IPS-NIHi7 (cell line): ENCODE results near the gene MAU2.

Source experiments
- DNase-seq: peaks from one replicate; pipeline ENCODE4 v3.0.0; 2012; ENCODE audit warnings: mixed read lengths; ENCODE audit errors: extremely low spot score

MAU2 gene

DNA sequence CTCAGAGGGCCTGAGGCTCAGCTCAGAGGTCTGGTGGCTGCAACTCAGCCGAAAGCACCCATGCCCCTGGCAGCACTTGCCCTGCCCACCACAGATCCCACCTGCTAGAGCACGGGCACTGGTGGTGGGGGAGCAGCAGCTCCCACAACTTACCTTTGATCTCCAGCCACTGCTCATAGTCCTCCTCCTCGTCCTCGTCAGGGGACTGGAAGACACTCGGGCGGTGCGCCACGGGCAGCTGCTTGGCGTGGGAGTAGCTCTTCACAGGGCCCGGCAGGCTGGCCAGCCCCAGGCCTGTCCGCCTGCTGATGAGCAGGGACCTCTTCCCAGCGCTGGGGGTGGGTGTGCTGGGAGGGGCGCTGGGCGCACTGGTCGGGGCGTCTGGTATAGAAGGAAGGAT lies 14.9 kb upstream of the MAU2 start:
- DNase-seq: no peak

DNA sequence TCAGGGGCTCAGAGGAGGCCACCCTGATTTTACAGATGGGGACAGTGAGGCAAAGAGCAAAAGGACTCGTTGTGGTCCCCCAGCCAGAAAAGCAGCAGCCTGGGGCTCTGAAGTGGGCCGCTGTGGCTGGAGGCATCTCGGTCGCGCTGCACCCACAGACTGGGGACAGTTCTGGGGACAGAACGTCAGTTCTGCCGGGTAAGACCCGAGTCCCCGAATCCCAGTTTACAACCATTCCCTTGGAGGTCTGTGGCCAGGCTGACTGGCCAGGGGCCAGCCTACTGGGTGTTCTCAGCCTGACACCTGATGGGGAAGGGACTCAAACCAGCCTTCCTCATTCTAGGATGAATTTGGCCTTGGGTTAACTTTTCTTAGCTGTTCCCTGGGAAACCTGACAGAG lies 14.4 kb upstream of the MAU2 start:
- no peak for DNase-seq

DNA sequence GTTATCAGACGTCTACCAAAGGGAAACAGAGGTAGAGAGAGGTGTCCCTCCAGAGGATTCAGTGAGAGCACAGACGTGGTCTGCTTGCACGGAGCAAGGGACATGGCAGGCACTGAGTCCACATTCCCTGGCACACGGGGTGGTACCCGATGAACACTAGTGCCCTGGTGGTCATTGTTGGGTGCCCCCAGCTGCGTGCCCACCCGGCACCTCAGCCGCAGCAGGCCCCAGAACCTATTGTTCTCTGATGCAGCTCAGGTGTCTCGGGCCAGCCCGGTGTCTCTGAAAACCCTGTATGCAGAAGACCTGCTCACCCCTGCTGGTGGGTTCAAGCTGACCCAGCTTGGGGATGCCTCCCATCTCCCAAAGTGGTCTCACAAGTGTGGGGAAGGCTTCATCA lies 12.3 kb upstream of the MAU2 start:
- no peak for DNase-seq

DNA sequence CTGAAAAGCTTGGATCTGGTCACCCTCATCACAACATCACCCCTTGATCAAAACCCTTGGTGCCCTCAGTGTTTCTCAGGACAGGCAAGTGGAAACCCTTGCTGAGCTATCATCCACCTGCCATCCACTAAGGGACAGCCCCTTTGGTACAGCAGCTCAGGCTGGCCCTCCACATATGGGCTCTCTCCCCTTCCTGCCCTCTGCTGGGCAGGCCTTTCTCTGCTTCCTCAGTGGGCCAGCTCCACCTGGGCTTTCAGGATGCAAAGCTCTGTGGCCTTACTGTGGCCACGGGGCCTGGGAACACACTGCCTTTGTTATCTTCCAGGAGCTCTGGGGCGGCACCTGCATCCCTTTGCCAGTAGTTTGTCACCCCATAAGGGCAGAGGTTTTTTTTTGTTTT lies 5.2 kb upstream of the MAU2 start:
- peak; percentile 22 for DNase-seq

DNA sequence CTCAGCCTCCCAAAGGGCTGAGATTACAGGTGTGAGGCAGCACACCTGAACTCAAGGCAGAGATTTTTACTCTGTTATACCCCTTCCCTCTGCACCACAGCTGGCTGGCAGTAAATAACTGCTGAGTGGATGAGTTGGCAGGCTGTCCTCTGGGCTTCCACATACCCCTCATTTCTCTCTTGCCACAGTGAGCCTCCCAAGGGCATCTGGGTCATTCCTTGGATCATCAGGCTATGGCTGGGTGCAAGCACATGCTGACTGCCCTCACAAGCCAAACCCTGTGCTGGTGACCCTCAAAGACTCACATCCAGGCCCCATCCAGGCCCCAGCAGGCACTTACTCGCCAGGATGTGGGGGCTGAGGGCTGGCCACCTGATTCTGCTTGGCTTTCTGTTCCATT lies 4.5 kb upstream of the MAU2 start:
- peak; percentile 2 for DNase-seq

DNA sequence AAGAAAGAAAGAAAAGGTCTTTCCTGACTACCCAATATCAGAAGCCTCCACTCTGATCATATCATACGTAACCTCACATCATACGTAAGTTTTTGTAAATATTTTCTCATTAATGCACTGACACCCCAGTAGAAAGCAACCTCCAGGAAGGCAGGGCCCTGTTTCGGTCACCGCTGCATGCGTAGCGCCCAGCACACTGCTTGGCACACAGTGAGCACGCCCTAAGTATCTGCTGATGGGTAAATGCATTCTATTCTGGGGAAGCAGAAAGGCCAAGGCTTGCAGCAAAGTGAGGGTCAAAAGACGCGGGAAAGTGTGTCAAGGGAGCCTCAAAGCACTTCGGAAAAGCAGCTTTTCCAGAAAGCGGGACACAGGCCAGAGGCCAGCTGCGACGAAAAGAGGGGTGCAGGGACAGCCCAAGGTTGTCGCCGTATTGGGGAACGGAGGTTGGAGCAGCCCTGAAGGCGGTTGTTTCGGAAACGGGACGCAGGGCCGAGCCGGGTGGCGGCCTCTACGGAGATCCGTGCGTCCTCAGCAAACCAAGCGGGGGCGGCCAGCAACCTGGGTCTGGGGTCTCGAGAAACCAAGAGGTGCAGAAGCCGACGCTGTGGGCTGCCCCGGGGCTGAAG lies 783 bp upstream of the MAU2 start:
- no peak for DNase-seq

DNA sequence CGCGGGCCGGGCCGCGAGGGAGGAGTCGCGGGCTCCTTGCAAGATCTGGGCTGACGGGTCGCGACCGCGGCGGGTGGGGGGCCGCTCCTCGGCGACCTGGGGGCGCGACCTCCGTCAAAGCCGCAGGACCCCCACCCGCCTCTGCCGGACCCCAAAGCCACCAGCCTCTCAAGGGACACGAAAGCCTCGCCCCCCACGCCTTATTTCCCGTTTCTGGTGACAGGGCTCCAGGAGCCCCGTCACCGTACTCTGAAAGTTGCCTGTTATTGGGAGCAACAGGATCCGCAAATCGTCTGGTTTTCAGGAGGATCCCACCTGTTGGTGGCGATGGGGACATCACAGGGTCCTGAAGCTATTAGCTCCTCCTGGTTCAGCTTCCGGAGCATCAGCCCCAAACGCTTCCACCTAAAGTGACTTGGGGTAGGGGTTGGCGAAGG lies 530 bp downstream of the MAU2 start:
- DNase-seq: peak; percentile 72

DNA sequence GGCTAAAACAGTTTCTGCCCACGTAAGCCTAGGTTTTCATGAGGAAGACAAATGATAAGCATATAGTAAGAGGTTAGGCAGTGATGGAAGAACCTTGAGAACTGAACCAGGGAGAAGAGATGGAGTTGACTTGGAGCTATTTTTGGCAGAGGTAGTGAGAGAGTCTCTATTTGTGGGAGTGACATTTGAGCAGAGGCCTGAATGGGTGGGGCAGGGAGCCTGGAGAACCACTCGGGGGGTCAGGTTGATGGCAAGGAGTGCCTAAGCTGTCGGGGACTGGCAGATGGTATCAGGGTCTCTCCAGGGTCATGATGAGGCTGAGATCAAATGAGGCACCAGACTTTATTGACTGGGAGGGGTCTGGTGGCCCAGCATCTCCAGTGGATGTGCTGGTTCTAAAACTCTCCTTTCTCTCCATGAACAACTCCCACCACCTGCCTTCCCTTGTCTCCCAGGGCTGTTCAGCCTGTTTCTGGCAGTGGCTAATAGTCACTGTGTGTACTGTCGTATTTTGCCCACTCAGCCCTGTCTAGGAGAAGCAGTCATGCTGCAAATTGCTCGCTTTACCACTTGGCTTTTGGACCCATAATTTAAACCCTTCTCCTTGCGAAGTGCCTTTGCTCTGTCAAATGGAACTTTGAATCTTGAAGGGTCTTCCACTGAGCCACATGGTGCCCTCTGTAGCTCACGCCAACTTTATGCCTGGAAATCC lies 3.6 kb downstream of the MAU2 start:
- no peak for DNase-seq

DNA sequence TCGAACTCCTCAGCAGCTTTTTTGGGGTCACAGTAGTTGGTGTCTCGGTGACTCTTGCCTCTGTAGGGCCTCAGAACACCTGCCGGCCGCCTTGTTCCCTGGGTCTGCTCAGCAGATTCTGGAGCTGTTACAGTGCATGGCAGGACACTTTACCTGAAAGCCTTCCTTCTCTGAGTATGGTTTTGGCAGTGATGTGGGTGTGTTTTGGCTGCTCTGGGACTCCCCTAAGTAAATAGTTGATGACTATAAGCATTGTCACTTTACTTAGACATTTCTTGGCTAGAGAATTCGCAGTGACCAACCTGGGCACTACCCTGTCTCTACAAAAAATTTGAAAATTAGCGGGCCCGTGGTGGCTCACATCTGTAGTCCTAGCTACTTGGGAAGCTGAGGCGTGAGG lies 7.0 kb downstream of the MAU2 start:
- no peak for DNase-seq

DNA sequence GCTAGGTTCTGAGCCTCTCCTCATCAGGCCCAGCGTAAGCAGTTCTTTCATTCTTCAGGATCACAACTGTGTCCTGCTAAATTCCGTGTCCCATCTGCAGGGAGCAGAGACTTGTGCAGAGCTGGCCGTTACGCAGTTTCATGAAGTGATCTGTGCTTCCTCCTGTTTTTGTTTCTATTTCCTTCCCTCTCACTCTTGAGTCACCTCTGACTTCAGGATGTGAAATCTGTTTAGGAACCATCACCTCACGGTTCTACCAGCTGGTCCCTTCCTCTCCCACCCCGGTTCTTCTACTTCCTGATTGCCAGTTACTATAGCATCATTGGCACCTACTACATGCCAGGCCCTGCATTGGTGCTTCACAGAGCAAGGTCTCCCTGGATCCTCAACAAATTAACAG lies 8.5 kb downstream of the MAU2 start:
- no peak for DNase-seq

DNA sequence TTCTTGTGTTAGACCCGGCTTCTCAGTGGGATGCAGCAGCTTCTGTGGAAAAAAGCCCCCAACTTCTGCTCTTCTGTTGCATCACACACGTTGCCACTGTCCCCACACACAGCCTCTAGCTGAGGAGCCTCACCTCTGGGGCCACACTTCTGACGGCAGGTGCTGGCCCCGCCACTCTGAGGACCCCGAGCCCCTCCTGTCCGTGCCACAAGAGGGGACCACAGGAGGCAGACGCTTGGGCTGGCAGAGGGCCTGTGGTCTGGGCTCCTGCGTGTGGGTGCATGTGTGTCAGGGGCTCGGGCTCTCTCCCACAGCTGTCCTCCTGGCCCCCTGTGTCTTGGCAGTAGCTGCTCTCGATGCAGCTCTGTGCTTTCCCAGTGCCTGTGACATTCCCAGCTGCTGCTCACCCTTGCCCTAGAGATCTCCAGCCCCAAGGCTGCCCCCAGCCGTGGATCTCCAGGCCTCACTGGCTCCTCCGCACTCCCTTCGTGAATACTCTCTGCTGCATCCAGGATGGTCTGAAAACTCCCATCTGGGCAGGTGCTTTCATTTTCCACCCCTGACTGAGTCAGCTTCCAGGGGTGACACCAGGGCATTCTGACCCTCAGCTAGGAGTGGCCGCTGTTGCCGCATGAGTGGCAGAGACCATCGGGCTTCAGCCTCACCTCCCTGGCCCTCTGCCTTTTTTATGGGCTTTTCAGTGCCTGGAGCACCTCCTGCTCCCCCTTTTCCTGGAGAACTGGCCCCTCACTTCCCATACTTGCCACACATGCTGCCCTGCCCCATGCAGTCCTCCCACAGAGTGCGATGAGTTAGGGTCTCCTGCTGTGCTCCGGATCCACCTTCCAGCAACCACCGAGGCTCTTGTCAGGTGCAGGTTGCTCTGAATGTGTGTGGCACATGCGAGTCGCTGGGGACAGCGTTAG lies 13.7 kb downstream of the MAU2 start:
- no peak for DNase-seq

DNA sequence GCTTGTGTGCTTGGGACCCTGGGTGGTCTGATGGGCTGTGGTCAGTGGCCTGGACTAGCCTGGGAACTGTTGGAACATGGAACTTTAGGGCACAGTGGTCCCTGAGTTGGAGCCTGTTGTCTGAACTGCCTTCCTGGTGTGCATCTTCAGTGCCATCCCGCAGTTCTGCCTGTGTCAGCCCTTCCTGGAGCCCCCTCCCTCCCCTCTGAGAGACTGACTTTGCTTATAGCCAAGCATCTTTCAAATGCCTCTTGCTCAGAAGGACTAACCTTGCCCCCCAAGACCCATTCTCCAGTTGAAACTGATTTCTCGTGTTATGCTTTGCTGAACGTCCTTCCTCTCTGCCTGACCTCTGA lies 14.3 kb downstream of the MAU2 start:
- no peak for DNase-seq

DNA sequence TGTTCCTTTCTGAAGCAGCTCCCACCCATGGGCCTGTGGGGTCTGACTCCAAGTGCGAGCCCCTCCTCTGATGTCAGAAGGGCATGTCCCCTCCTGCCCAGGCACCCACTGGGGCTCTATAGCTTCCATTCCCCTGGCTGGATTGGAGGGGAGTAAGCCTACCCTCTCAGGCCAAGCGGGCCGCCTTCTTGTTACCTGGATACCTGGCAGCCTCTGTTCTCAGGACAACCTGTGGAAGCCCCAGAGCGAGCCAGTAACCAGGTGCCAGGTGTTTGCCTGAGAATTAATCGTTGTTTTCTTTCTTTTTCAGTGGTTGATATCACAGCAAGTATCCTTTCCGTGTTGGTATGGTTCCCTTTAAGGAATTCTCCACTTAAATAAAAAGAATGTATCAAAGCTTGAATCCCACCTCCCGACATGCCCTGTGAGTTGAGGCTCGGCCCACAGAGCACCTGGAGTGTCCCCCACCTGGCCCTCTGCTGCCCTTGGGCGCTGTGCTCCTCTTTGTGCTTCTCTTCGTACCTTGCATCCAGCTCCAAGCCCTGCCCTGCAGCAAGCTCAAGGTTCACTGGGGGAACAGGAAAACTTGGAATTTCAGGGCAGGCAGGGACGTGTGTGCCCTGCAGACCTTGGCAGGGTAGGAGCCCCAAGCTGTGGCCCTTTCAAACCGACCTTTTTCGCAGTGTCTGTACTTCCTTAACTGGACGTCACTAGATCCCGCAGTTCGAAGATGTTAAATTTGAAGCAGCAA lies 15.0 kb downstream of the MAU2 start:
- no peak for DNase-seq

DNA sequence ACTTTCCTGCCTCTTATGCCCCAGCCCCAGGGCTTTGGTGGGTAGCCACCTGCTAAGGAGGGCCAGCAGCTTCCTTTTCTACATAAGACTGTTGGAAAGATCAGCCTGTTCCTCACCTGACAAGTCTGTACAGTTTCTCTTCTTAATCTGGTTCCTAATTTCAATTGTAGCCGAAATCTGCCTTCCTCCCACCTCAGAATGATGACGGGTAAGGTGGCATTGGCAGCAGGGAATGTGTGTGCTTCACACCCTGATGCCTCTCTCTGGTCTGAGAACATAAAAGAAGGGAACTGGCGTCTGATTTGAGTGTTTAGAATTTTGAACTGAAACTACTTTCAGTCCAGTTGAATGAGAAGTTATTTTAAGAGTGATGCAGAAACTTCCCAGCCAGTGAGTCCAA lies 16.0 kb downstream of the MAU2 start:
- DNase-seq: no peak

DNA sequence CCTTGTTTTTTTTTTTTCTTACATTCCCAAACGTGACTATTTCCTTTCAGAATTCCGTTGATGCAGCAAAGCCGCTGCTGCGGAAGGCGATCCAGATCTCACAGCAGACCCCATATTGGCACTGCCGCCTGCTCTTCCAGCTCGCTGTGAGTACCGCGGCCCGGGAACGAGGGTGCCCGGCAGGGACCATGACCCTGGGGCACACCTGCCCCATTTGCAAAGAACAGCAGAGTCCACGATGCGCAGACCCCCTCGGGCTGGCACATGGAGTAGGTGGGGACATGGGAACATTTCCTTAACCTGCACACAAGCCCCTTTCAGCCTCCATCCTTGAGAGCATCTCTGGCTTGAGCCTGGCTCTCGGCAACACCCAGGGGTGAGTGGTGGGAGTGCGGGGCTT lies 16.5 kb downstream of the MAU2 start:
- no peak for DNase-seq

DNA sequence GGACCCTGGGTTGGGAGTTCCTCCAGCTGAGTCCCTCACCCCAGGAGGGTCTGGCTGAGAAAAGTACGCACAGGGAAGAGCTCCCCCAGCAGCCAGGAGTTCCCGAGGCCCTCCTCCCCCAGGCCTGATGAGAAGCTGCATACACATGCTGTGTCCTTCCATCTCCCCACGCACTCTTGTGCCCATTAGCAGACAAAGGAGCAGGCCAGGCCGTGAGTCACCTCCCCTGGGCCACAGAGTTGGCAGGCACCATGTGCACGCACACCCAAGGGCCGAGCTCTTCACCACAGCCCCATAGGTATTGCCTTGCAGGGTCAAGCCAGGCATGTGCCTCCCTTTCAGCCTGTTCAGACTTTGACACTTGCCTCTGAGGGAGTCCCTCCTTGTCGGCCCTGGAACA lies 17.5 kb downstream of the MAU2 start:
- DNase-seq: no peak

DNA sequence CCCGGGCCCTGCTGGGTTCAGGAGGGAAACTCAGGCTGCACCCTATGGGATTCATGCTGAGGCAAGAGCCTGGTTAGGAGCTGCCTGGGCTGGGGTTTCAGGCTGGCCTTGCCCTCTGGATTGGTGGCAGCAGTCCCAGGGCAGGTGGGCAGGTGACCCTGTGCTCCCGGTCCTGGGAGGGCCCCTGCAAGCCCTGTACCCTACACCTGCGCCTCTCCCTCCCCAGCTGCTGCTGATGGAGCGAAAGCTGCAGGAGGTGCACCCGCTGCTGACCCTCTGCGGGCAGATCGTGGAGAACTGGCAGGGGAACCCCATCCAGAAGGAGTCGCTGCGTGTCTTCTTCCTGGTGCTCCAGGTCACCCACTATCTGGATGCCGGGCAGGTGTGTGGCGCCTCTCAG lies 20.4 kb downstream of the MAU2 start:
- DNase-seq: no peak

DNA sequence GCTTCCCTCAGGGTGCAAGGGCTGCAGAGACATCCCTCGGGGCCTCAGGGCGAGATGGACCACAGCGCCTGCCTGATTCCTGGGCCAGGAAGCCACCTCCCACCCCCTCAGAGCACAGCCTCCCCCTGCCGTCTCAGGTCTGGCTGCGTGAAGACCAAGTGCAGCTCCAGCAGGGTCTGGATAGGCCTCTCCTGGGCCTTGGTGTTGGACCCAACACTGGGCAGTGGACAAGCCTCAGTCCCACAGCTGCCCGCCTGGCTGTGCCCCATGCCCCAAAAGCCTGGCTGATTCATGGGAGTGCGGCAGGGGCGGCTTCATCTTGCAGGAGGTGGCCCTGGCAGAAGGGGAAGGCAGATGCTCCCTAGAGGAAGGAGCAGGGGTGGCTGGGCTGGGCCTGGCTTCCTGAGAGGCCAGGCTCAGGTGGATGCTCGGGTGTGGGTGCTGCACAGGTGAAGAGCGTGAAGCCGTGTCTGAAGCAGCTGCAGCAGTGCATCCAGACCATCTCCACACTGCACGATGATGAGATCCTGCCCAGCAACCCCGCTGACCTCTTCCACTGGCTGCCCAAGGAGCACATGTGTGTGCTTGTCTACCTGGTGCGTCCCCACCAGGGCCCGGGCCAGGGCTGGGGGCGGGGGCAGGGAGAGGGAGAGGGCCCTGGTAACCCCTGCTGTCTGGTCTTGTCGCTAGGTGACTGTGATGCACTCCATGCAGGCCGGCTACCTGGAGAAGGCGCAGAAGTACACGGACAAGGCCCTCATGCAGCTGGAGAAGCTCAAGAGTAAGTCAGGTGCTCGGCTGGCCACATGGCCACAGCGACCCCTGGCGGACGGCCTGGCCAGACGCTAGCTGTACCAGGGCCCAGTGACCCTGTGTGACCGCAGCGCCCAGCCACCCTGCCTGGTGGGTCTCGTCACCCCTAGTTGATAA lies 21.7 kb downstream of the MAU2 start:
- peak; percentile 98 for DNase-seq

DNA sequence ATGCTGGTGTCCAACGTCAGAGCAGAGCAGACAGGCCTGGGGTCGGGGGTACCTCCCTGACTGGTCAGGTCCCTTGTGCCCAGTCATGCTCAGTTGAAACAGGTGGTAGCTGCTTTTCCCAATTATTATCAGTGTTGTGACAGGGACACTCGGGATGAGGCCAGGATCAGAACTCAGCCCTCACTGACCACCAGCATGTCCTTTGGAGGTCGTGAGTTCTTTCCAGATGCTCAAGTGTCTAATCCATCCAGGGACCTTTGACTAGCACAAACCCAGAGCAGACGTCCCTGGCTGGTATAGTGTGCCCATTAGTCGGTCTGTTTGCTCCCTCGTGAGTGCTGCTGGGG lies 22.4 kb downstream of the MAU2 start:
- DNase-seq: no peak

DNA sequence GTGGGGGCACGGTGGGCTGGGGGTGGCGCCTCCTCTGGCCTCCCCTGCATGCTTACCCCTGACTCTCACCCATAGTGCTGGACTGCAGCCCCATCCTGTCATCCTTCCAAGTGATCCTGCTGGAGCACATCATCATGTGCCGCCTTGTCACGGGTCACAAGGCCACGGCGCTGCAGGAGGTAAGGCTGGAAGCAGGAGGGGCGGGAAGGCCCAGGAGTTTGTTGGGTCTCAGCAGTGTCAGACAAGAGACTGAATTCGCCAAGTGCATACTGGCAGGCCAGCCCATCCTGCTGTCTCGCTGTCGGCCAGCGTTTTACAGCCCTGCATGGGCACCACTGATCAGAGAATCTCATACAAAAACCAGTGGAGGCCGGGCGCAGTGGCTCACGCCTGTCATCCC lies 23.1 kb downstream of the MAU2 start:
- DNase-seq: no peak

DNA sequence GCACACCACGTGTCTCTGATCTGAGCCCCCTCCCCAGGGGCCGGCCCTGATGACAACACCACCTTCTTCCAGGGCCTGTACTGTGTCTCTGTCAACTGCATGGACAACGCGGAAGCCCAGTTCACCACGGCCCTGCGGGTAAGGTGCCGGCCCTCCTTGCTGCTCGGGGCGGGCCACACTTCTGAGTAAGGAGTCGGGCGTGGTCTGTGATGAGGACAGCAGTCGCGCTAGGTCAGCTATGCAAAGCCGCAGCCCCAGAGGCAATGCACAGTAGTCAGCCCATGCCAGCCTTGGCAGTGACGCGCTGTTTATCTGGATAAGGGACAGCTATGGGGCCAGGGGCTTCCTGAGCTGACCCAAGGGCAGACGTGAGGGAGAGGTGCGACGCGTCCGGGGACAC lies 24.6 kb downstream of the MAU2 start:
- DNase-seq: no peak
